ENCODE results near the gene AGAP1.

AGAP1 gene

GRCh38 chr2:236161531-236161930, 667.7 kb downstream of the AGAP1 start:
- DNase-seq (ENCODE audit: low read depth): no peak

- DNase-seq (ENCODE audit: low read depth): no peak
Observed at GRCh38 chr2:236162031-236162845, 668.4 kb downstream of the AGAP1 start.

GRCh38 chr2:236162882-236163470, 669.1 kb downstream of the AGAP1 start:
- no peak for DNase-seq (ENCODE audit: low read depth)

- DNase-seq (ENCODE audit: low read depth): no peak
Observed at GRCh38 chr2:236163471-236164200, 669.8 kb downstream of the AGAP1 start.

- no peak for DNase-seq (ENCODE audit: low read depth)
Observed at GRCh38 chr2:236164201-236164924, 670.5 kb downstream of the AGAP1 start.

GRCh38 chr2:236164925-236165841, 671.3 kb downstream of the AGAP1 start:
- DNase-seq (ENCODE audit: low read depth): no peak

- no peak for DNase-seq (ENCODE audit: low read depth)
Observed at GRCh38 chr2:236165842-236166795, 672.3 kb downstream of the AGAP1 start.

- no peak for DNase-seq (ENCODE audit: low read depth)
Observed at GRCh38 chr2:236166796-236167296, 673.0 kb downstream of the AGAP1 start.

- no peak for DNase-seq (ENCODE audit: low read depth)
Observed at GRCh38 chr2:236167297-236168109, 673.7 kb downstream of the AGAP1 start.

- DNase-seq (ENCODE audit: low read depth): no peak
Observed at GRCh38 chr2:236168110-236169080, 674.6 kb downstream of the AGAP1 start, which contains the start of gene GBX2. Gene GBX2, minus strand, starts transcription at chr2:236168386. Its CDS starts 415 bp downstream, at chr2:236167971.

GRCh38 chr2:236169151-236169721, 675.4 kb downstream of the AGAP1 start:
- DNase-seq (ENCODE audit: low read depth): no peak

- DNase-seq (ENCODE audit: low read depth): no peak
Observed at GRCh38 chr2:236169741-236170589, 676.1 kb downstream of the AGAP1 start.

GRCh38 chr2:236170590-236171165, 676.8 kb downstream of the AGAP1 start:
- DNase-seq (ENCODE audit: low read depth): no peak

GRCh38 chr2:236171181-236171679, 677.4 kb downstream of the AGAP1 start:
- DNase-seq (ENCODE audit: low read depth): no peak

GRCh38 chr2:236171680-236172254, 677.9 kb downstream of the AGAP1 start:
- no peak for DNase-seq (ENCODE audit: low read depth)
